ENCODE data around the gene HSPA13.

- no peak for TF ChIP-seq CTCF (IDR thresholded peaks at IDR 0.05)
- TF ChIP-seq PRDM15 (CRISPR knock-in tag; IDR thresholded peaks at IDR 0.05), result no peak
- TF ChIP-seq TP53 (CRISPR knock-in tag; IDR thresholded peaks at IDR 0.05), result no peak
- TF ChIP-seq CBFB (CRISPR knock-in tag; IDR thresholded peaks at IDR 0.05; ENCODE audit: low read depth), result no peak
- no peak for TF ChIP-seq SMAD3 (CRISPR knock-in tag; IDR thresholded peaks at IDR 0.05; ENCODE audit: borderline replicate concordance)
- no peak for TF ChIP-seq ESRRA (CRISPR knock-in tag; IDR thresholded peaks at IDR 0.05; ENCODE audit: borderline replicate concordance)
- no peak for TF ChIP-seq ZBTB21 (CRISPR knock-in tag; IDR thresholded peaks at IDR 0.05; ENCODE audit: borderline replicate concordance)
- TF ChIP-seq FOXK1 (CRISPR knock-in tag; IDR thresholded peaks at IDR 0.05), result no peak
- TF ChIP-seq RELA (CRISPR knock-in tag; IDR thresholded peaks at IDR 0.05; ENCODE audit: borderline replicate concordance), result no peak
- TF ChIP-seq CREB1 (CRISPR knock-in tag; IDR thresholded peaks at IDR 0.05), result no peak
- no peak for TF ChIP-seq FOXJ3 (CRISPR knock-in tag; IDR thresholded peaks at IDR 0.05; ENCODE audit: borderline replicate concordance)
- no peak for TF ChIP-seq ERG (CRISPR knock-in tag; IDR thresholded peaks at IDR 0.05)
- TF ChIP-seq USF2 (CRISPR knock-in tag; IDR thresholded peaks at IDR 0.05), result no peak
- TF ChIP-seq SOX15 (CRISPR knock-in tag; IDR thresholded peaks at IDR 0.05), result no peak
Observed at GRCh38 chr21:14366998-14367397, 15.9 kb downstream of the HSPA13 start.

Measured in WTC11 (cell line).